CD4-positive, alpha-beta T cell treated with Interleukin-21 for 1 hour (primary cell): ENCODE measurements around the gene EIF2B2.
"Not testable (repeated sequence)": the region's sequence is repeated elsewhere in the genome, so short reads cannot be mapped to it uniquely, and the experiment has no call there.

Experiments used
- DNase-seq: peaks from one replicate; pipeline ENCODE4 v3.0.0-alpha.2; 2020

EIF2B2 gene

DNA sequence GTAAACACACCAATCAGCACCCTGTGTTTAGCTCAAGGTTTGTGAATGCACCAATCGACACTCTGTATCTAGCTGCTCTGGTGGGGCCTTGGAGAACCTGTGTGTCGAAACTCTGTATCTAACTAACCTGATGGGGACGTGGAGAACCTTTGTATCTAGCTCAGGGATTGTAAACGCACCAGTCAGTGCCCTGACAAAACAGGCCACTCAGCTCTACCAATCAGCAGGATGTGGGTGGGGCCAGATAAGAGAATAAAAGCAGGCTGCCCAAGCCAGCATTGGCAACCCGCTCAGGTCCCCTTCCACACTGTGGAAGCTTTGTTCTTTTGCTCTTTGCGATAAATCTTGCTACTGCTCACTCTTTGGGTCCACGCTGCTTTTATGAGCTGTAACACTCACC is 6.9 kb upstream of the EIF2B2 start:
- not testable (repeated sequence) for DNase-seq

DNA sequence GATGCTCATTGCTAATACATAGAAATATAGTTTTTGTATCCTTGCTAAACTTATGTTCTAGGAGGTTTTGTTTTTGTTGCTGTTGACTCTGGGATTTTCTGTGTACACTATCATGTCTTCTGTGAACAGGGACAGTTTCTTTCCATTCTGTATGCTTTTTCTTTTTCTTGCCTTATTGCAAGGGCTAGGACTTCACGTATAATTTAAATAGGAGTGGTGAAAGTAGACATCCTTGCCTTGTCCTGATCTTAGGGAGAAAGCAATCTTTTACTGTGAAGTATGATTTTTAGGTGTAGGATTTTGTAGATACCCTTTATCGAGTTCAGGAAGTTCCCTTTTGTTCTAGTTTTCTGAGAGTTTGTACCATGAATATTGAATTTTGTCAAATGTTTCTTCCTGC is 1.5 kb upstream of the EIF2B2 start:
- DNase-seq, result no peak

GRCh38 chr14:75001899-75002298 is 822 bp upstream of the EIF2B2 start:
- no peak for DNase-seq

DNA sequence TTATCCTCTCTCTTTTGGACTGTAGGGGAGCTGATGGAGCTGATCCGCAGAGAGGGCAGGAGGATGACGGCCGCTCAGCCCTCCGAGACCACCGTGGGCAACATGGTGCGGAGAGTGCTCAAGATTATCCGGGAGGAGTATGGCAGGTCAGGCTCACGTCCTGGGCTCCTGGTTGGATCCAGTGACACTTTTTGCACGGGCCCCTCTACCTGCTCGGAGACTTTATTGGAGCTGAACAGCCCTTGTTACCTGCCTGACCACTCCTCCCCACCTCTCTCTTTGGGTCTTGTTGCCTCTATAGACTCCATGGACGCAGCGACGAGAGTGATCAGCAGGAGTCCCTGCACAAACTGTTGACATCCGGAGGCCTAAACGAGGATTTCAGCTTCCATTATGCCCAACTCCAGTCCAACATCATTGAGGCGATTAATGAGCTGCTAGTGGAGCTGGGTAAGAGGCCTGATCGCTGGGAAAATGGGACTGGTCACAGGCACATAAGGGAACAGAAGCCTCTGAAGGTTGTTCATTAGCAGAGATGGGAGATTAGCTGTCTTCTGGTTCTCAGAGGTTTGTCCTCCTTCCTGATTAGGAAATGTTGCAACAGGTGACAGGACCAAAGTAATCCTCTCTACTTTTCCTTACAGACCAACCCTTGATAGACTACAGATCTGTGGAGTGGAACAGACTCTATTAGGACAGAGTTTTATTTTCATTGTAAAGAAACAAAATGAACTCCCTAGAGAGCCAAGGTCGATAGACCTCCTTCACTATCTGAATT is 718 bp downstream of the EIF2B2 start:
- no peak for DNase-seq

GRCh38 chr14:75005357-75005756 is 2.6 kb downstream of the EIF2B2 start:
- no peak for DNase-seq

- DNase-seq, result no peak
Measured at GRCh38 chr14:75009176-75009575, 6.5 kb downstream of the EIF2B2 start.

- DNase-seq, result no peak
Measured at GRCh38 chr14:75010472-75011093, 7.9 kb downstream of the EIF2B2 start.

- DNase-seq, result no peak
Measured at GRCh38 chr14:75011356-75011994, 8.8 kb downstream of the EIF2B2 start.

DNA sequence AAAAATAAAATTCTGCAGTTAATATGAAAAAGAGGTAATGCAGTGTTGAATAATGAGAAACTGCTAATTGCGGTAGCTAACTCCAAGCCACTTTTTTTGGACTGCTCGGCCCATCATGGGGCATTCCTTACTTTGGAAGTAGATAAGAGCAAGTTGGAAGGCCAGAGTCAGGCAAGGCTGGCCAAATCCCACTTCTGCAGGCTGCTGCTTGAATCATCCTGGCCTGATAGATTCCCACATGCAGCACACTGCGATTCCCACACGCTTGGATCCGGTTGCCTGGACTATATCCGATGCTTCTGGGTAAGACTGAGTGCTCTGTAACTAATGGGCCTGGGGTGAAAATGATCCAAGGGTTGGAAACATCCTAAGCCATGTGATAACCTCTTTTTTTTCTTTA is 10.6 kb downstream of the EIF2B2 start:
- no peak for DNase-seq

GRCh38 chr14:75015496-75015895 is 12.8 kb downstream of the EIF2B2 start:
- DNase-seq, result no peak

DNA sequence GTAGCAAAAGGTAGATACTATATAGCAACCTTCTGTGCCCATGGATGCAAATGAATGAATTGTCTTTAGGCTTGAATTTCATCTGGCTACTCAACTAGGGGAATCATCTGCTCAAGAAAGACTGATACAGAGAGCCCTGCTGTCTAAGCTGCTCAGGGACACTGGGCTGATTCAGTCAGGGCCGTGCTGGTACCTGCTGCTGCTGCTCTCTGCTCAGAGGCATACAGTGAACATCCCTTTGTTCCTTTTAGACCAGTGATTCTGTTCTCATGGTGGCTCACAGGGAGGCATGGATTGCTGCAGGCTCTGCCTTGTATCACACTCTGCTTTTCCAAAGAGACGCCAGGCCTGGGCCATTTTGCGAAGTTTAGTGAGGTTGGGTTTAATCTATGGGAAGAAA is 14.1 kb downstream of the EIF2B2 start:
- no peak for DNase-seq

DNA sequence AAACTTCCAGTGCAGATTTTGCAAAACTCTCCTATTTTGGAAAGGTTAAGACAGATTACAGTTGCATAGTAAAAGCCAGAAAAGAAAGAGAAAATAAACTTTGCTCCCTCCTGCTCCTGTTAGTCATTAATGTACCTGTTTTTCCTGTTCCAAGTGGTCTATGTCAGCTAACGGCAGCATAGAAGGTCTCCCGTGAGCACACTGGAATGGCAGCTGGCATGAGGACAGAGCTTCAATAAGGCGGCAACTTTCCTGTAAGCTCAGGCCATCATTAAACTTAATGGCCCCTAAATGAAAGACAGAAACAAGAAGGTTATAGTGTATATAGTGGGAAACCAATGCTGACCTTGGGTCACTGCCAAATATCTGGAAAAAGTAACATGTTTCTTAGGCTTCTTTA is 16.0 kb downstream of the EIF2B2 start:
- DNase-seq, result no peak

DNA sequence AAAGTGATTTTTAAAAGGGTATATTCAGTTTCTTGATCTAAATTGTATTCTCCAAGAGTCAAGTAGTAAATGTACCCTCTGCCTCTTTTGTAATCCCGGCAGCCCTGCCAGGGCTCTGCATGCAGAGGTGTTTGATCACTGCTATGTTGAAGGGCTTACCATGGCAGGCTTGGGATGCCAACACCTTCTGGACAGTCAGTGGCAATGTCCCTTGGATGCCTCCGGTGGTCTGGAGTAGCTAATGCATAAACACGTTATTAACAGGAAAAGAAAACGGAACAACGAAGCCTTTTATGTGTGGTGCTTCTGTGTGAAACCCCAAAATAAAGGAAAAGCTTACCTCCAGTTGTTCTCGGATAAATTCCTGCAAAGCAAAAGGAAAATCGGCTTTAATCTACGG is 19.9 kb downstream of the EIF2B2 start:
- no peak for DNase-seq

DNA sequence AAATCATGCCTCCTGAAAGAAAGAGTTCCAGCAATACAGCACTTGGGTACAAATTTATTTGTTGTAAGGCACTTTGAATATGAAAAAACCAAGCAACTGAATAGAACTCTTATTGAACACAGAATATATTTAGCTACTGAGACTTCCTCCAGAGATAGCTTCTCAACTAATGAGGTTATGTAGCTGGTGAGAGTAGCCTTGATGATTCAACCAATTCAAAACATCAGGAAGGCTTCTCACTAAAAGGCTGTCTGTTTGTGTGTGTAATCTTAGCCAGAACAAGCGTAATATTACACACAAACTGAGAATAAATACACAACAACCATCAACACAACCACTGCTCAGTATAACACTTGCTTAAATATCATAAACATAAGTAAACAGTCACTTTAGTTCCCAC is 20.4 kb downstream of the EIF2B2 start:
- DNase-seq, result no peak

DNA sequence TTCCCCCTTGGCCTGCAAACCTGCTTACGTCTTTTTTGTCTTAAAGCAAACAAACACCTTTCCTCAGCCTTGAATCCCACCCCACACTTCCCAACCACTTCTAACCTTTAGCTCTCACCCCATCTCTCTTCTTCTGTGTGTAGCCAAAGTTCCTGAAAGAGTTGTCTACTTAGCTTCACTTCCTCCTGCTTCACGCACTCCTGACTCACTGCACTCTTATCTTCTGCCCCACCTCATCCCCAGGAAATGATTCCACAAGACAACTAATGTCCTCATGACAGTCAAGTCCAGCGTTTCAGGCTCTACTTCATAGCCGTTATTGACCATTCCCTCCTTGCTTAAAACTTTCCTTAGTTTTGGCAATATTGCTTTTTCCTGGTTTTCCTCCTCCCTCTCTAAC is 22.4 kb downstream of the EIF2B2 start:
- no peak for DNase-seq

DNA sequence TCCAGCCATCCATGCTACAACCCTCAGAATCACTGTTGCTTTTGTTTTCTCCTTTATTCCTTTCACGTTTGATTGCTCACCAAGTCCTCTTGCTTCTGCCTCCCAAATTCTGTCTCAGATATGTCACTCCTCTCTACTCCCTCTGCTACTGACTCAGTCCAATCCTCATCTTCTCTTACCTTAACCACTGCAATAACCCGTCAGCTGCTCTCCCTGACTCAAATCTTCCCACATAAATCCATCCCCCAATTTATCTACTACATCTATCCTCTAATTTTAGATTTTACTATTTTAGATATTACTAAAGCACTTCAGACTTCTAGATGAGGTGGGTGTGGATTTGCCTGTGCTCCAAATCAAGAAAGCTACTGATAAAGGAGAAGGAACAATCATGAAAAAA is 23.2 kb downstream of the EIF2B2 start:
- DNase-seq, result no peak

DNA sequence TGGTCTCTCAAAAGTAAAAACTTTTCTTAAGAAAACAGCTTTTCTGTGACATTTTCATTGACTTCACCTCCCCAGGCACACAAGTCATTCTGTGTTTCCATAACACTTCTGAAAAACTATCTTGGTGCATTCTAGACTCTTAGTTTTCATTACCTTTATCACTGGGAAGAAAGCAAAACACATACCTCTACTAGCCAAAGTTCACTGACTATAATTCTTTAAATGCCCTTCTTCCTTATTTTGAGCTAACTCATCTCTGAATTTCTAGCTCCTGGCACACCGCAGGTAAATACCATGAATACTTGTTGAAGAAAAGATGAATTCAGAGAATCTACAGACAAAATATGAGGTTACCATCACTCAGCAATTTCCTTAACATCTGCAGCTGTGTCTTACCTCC is 27.4 kb downstream of the EIF2B2 start:
- DNase-seq, result no peak

- DNase-seq, result no peak
Measured at GRCh38 chr14:75032939-75033338, 30.2 kb downstream of the EIF2B2 start.

DNA sequence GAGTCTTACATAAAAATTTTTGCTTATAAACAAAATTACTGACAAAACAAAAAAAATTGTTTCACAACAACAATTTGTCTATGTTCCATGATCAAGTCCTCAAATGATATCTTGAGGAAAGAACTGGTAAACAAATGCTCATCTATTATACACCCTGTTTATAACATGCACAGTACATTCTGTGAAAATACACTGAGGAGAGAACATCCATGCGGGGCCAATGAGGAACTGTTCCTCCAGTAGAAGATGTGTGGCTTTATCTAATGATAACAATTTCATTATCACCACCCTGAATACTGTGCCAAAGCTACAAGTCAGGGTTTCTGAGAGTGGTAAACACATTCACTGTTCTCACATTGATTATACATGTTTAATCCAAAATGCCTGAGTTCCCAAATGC is 37.8 kb downstream of the EIF2B2 start:
- no peak for DNase-seq

- DNase-seq, result no peak
Measured at GRCh38 chr14:75040959-75041358, 38.2 kb downstream of the EIF2B2 start.

DNA sequence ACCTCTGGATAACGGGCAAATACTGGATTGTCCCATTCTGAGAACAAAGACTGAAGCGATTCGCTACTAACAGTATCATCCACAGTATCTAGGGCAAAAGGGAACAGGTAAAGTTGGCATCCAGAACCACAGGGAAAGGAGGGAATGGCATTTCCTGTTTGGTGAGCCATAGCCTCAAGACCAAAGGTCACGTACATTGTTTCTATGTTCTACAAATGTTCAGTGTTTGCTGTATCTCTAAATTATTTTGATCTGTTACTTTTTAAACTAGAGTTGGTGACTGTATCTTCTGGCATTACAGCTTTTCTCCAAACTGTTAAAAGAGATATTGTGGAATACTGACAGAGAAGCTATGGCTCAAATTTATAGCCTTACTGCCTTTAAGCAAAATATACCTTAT is 38.9 kb downstream of the EIF2B2 start:
- no peak for DNase-seq

GRCh38 chr14:75042035-75042434 is 39.3 kb downstream of the EIF2B2 start:
- DNase-seq, result no peak

DNA sequence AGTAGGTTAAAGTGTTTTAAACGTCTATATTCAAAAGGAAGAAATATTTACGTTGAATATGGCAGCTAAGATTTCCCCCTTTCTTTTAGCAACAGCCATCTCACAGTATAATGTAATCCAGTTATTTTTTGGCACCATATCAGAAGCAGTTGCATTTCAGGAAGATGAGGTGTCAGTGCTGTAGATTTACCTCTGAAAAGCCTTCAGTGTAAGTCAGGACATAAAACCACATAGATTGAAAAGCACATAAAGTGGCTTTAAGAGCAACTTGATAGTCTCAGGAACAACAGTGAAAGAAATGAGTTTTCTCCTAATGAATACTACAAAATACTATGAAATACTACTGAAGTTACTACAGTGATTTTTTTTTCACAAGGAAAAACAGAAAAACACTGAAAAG is 41.6 kb downstream of the EIF2B2 start:
- no peak for DNase-seq

DNA sequence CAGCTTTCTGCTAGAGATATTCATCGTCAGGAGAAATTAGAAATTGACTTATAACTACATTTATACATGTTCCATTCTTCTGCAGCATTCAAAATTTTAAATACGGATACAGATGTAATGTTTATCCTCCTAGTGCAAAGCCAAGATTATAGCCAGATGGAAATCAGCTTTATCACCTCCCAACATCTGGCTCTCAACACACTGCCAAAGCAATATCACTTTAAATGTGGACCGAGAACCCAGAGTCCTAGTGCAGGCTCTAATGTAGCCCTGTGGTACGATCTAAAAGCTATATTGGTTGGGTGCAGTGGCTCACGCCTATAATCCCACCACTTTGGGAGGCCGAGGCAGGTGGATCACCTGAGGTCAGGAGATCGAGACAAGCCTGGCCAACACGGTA is 42.0 kb downstream of the EIF2B2 start:
- DNase-seq, result no peak
